ENCODE results near the gene LGR6.
"Not testable (repeated sequence)": the region's sequence is repeated elsewhere in the genome, so short reads cannot be mapped to it uniquely, and the experiment has no call there.

LGR6 gene

GRCh38 chr1:202193614-202194327, at the start of gene LGR6:
Gene LGR6, plus strand, starts transcription at chr1:202193799. Its CDS starts 191 bp downstream, at chr1:202193990.
- TF ChIP-seq CTCF (conservative IDR thresholded peaks at IDR 0.05; ENCODE audit: low read length): no peak
- H3K4me3 ChIP-seq (ENCODE audit: low read length): no peak within 1 kb of the TSS
- DNase-seq (ENCODE audit: low read depth): no peak

DNA sequence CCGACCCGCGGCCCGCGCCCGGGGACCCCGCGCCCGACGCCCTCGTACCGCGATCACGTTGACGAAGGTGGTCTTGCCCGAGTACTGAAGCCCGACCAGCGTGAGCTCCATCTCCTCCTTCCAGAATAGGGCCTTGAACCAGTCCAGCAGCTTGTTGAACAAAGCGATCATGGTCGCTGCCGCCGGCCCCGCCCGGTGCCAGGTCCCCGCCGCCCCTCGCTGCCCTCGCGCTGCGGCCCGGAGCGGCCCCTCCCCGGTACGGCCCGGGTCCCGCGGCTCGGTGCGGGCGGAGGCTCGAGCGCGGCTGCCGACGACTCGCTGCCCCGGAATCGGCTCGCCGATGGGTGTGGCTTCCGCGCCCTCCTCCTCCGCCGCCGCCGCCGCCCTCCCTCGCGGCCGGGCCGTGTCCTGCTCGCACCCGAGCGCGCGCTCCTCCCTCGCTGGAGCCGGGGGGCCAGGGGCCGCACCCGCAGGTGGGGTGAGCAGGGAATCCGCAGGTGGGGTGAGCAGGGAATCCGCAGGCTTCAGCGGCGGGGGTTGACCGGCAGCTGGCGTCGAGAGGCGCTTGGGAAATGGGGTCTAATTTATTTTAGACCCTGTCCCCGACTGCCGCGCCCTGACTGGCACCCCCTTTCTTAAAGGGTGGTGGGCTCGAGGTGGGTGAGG, 49.1 kb upstream of the LGR6 start, which contains the start of gene ARL8A:
Gene ARL8A, minus strand, starts transcription at position 336 of the 666 bp plus-strand sequence. Its CDS starts 165 bp downstream, at position 171.
- peak within 1 kb of the TSS; percentile 81 for H3K4me3 ChIP-seq (ENCODE audit: low read length)
- DNase-seq (ENCODE audit: low read depth): peak; percentile 38
- no peak for TF ChIP-seq CTCF (conservative IDR thresholded peaks at IDR 0.05; ENCODE audit: low read length)

- H3K4me3 ChIP-seq (ENCODE audit: low read length): peak overlapping the region; percentile 69
- no peak for DNase-seq (ENCODE audit: low read depth)
- no peak for TF ChIP-seq CTCF (conservative IDR thresholded peaks at IDR 0.05; ENCODE audit: low read length)
Measured at GRCh38 chr1:202145068-202145743, 48.4 kb upstream of the LGR6 start.

GRCh38 chr1:202145744-202146140, 47.9 kb upstream of the LGR6 start:
- peak overlapping the region; percentile 69 for H3K4me3 ChIP-seq (ENCODE audit: low read length)
- not testable (repeated sequence) for DNase-seq (ENCODE audit: low read depth)

DNA sequence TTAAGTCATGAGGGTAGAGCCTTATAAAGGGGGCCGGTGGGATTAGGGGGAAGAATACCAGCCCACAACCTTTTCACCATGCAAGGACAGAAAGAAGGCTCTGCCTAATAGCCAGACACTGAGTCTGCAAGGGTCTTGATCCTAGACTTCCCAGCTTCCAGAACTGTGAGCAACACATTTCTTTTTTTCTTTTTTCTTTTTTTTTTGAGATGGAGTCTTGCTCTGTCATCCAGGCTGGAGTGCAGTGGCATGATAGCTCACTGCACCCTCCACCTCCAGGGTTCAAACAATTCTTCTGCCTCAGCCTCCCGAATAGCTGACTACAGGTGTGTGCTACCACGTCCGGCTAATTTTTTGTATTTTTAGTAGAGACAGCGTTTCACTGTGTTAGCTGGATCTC, 47.3 kb upstream of the LGR6 start:
- H3K4me3 ChIP-seq (ENCODE audit: low read length): no peak overlapping the region

GRCh38 chr1:202146993-202147392, 46.6 kb upstream of the LGR6 start:
- DNase-seq (ENCODE audit: low read depth): no peak
- TF ChIP-seq CTCF (conservative IDR thresholded peaks at IDR 0.05; ENCODE audit: low read length): no peak
- H3K4me3 ChIP-seq (ENCODE audit: low read length): no peak overlapping the region

More for the DNA sequence above, 47.3 kb upstream of the LGR6 start:
- DNase-seq (ENCODE audit: low read depth): no peak
- no peak for TF ChIP-seq CTCF (conservative IDR thresholded peaks at IDR 0.05; ENCODE audit: low read length)

GRCh38 chr1:202148391-202148790, 45.2 kb upstream of the LGR6 start:
- TF ChIP-seq CTCF (conservative IDR thresholded peaks at IDR 0.05; ENCODE audit: low read length): no peak
- DNase-seq (ENCODE audit: low read depth): no peak
- no peak overlapping the region for H3K4me3 ChIP-seq (ENCODE audit: low read length)

All from AG10803 (cell line).